ENCODE results near the gene GNAI3.
A peak's percentile ranks its signal among the peaks of the same experiment; 100 is the strongest.

GNAI3 gene

GRCh38 chr1:109548321-109549267 is at the start of gene GNAI3:
Gene GNAI3, plus strand, starts transcription at chr1:109548615. Its CDS starts 106 bp downstream, at chr1:109548721.
- peak; percentile 95 for DNase-seq

- no peak for DNase-seq
These were observed 49.3 kb upstream of the GNAI3 start for GRCh38 chr1:109499081-109499480.

- no peak for DNase-seq
These were observed 48.5 kb upstream of the GNAI3 start for GRCh38 chr1:109499661-109500536.

GRCh38 chr1:109500941-109501381 is 47.5 kb upstream of the GNAI3 start:
- no peak for DNase-seq

- no peak for DNase-seq
These were observed 46.6 kb upstream of the GNAI3 start for GRCh38 chr1:109501644-109502363.

- DNase-seq = no peak
These were observed 46.0 kb upstream of the GNAI3 start for GRCh38 chr1:109502364-109502851.

GRCh38 chr1:109503935-109504334 is 44.5 kb upstream of the GNAI3 start:
- DNase-seq = no peak

- no peak for DNase-seq
These were observed 43.4 kb upstream of the GNAI3 start for GRCh38 chr1:109504974-109505373.

- DNase-seq = no peak
These were observed 40.2 kb upstream of the GNAI3 start for GRCh38 chr1:109508001-109508872.

GRCh38 chr1:109508873-109509175 is 39.6 kb upstream of the GNAI3 start:
- no peak for DNase-seq

GRCh38 chr1:109509176-109510134 is 39.0 kb upstream of the GNAI3 start, which contains the start of gene AMIGO1:
Gene AMIGO1, minus strand, starts transcription at chr1:109509727. Its CDS starts 815 bp downstream, at chr1:109508912.
- DNase-seq = peak; percentile 71

- no peak for DNase-seq
These were observed 35.2 kb upstream of the GNAI3 start for GRCh38 chr1:109513110-109513710.

- DNase-seq = no peak
These were observed 33.6 kb upstream of the GNAI3 start for GRCh38 chr1:109514846-109515245.

- DNase-seq = no peak
These were observed 31.5 kb upstream of the GNAI3 start for GRCh38 chr1:109516872-109517271.

GRCh38 chr1:109517337-109517736 is 31.1 kb upstream of the GNAI3 start:
- DNase-seq = no peak

GRCh38 chr1:109521002-109521951 is 27.1 kb upstream of the GNAI3 start:
- DNase-seq = no peak

- no peak for DNase-seq
These were observed 26.4 kb upstream of the GNAI3 start for GRCh38 chr1:109522026-109522425.

- DNase-seq = no peak
These were observed 24.7 kb upstream of the GNAI3 start for GRCh38 chr1:109523706-109524105.
